HG03196 (cell line): Measurements from ENCODE around the gene NOTO.
"Not testable (repeated sequence)": the region's sequence is repeated elsewhere in the genome, so short reads cannot be mapped to it uniquely, and the experiment has no call there.

Experiments used
- ATAC-seq: cut with Tn5 transposase; IDR thresholded peaks from one replicate; pipeline ENCODE4 v1.9.1; 2021; ENCODE audit not compliant: unreplicated experiment

Gene NOTO

GRCh38 chr2:73202156-73203054 lies at the start of gene NOTO:
Gene NOTO, plus strand, starts transcription at chr2:73202574. Its CDS starts 93 bp downstream, at chr2:73202667.
- no peak for ATAC-seq

GRCh38 chr2:73156539-73157124 lies 45.7 kb upstream of the NOTO start:
- ATAC-seq = no peak

- ATAC-seq = no peak
These were observed 39.5 kb upstream of the NOTO start for GRCh38 chr2:73162856-73163391.

GRCh38 chr2:73163483-73164367 lies 38.6 kb upstream of the NOTO start:
- ATAC-seq = peak; percentile 67

- not testable (repeated sequence) for ATAC-seq
These were observed 36.4 kb upstream of the NOTO start for GRCh38 chr2:73165978-73166377.

- ATAC-seq = not testable (repeated sequence)
These were observed 35.6 kb upstream of the NOTO start for GRCh38 chr2:73166813-73167212.

- not testable (repeated sequence) for ATAC-seq
These were observed 34.0 kb upstream of the NOTO start for GRCh38 chr2:73168348-73168747.

GRCh38 chr2:73170341-73170740 lies 32.0 kb upstream of the NOTO start:
- ATAC-seq = not testable (repeated sequence)

- ATAC-seq = no peak
These were observed 29.4 kb upstream of the NOTO start for GRCh38 chr2:73172963-73173362.

- ATAC-seq = no peak
These were observed 28.6 kb upstream of the NOTO start for GRCh38 chr2:73173781-73174180.

GRCh38 chr2:73174244-73174643 lies 28.1 kb upstream of the NOTO start:
- no peak for ATAC-seq

- no peak for ATAC-seq
These were observed 27.3 kb upstream of the NOTO start for GRCh38 chr2:73174941-73175662.

GRCh38 chr2:73175663-73176204 lies 26.6 kb upstream of the NOTO start:
- ATAC-seq = no peak

GRCh38 chr2:73176205-73176880 lies 26.0 kb upstream of the NOTO start:
- no peak for ATAC-seq

GRCh38 chr2:73176881-73177644 lies 25.3 kb upstream of the NOTO start:
- ATAC-seq = peak; percentile 86

GRCh38 chr2:73177645-73178255 lies 24.6 kb upstream of the NOTO start:
- peak; percentile 4 for ATAC-seq

- no peak for ATAC-seq
These were observed 16.4 kb upstream of the NOTO start for GRCh38 chr2:73185965-73186364.

- no peak for ATAC-seq
These were observed 14.8 kb upstream of the NOTO start for GRCh38 chr2:73187549-73187948.
